Activated CD8-positive, alpha-beta memory T cell treated with anti-CD3 and anti-CD28 coated beads for 4 hours (primary cell): Measurements from ENCODE around the gene MMP8.
"Not testable (repeated sequence)": the region's sequence is repeated elsewhere in the genome, so short reads cannot be mapped to it uniquely, and the experiment has no call there.

Experiments used
- DNase-seq, 2 donors: peaks; one replicate each; pipeline ENCODE4 v3.0.0-alpha.2; 2020; ENCODE audit warnings: low read depth in 2 of 2

The MMP8 gene

GRCh38 chr11:102724904-102725500, at the start of gene MMP8:
Gene MMP8 (minus strand): TSS chr11:102724954. CDS start chr11:102724855, 99 bp downstream.
- DNase-seq: no peak

GRCh38 chr11:102773386-102773785, 48.6 kb upstream of the MMP8 start:
- DNase-seq: no peak

- no peak for DNase-seq
Measured at GRCh38 chr11:102771351-102771750, 46.6 kb upstream of the MMP8 start.

GRCh38 chr11:102770191-102770590, 45.4 kb upstream of the MMP8 start:
- no peak for DNase-seq

- DNase-seq: no peak
Measured at GRCh38 chr11:102767800-102768199, 43.0 kb upstream of the MMP8 start.

- DNase-seq: no peak
Measured at GRCh38 chr11:102763440-102763839, 38.7 kb upstream of the MMP8 start.

GRCh38 chr11:102762361-102762767, 37.6 kb upstream of the MMP8 start:
- DNase-seq: no peak

GRCh38 chr11:102761646-102762238, 37.0 kb upstream of the MMP8 start:
- no peak for DNase-seq

GRCh38 chr11:102760344-102761035, 35.7 kb upstream of the MMP8 start:
- DNase-seq: no peak

GRCh38 chr11:102757823-102758549, 33.2 kb upstream of the MMP8 start:
- DNase-seq: no peak

GRCh38 chr11:102753267-102753666, 28.5 kb upstream of the MMP8 start:
- no peak for DNase-seq

GRCh38 chr11:102751673-102752072, 26.9 kb upstream of the MMP8 start:
- no peak for DNase-seq

- DNase-seq: no peak
Measured at GRCh38 chr11:102749101-102749722, 24.5 kb upstream of the MMP8 start.

- DNase-seq: not testable (repeated sequence)
Measured at GRCh38 chr11:102746746-102747578, 22.2 kb upstream of the MMP8 start.

GRCh38 chr11:102734650-102735049, 9.9 kb upstream of the MMP8 start:
- no peak for DNase-seq

- DNase-seq: no peak
Measured at GRCh38 chr11:102733232-102733875, 8.6 kb upstream of the MMP8 start.

- DNase-seq: not testable (repeated sequence)
Measured at GRCh38 chr11:102730944-102731343, 6.2 kb upstream of the MMP8 start.

GRCh38 chr11:102729849-102730815, 5.4 kb upstream of the MMP8 start:
- no peak for DNase-seq

- DNase-seq: no peak
Measured at GRCh38 chr11:102727890-102728289, 3.1 kb upstream of the MMP8 start.
